NCI-H1417 (cell line): ENCODE results near the gene ALKBH7.
"Not testable (repeated sequence)": the region's sequence is repeated elsewhere in the genome, so short reads cannot be mapped to it uniquely, and the experiment has no call there.

Experiments
- DNase-seq, 3 experiments: peaks; one replicate each; lab custom pipeline; 2025; lab: John Stamatoyannopoulos, UW

The ALKBH7 gene

DNA sequence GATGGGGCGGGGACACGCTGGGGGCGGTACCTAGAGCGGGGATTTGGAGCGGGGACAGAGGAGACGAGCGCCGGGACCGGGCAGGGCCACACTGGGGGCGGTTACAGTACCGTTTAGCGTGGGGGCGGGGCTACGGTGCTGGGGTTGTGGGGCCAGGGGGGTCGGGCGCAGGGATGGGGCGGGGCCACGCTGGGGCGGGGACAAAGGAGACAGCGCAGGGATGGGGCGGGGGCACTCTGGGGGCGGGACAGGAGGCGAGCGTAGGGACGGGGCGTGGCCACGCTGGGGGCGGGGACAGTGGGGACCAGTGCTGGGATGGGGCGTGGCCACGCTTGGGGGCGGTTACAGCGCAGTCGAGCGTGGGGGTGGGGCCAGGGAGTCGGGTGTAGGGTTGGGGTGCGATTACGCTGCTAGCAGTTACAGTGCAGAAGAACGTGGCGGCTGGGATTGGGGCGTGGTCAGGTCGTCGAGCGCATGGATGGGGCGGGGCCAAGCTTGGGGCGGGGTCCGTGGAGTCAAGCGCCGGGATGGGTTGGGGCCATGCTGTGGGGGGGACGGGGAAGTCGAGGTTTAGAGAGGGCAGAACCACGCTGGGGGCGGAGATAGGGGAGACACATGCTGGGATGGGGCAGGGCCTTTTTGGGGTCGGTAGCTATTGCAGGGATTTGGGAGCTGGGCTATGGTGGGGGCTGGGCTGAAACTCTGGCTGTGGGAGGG is 660 bp downstream of the ALKBH7 start:
- peak; percentile 91 to 98 (median 95) for DNase-seq

DNA sequence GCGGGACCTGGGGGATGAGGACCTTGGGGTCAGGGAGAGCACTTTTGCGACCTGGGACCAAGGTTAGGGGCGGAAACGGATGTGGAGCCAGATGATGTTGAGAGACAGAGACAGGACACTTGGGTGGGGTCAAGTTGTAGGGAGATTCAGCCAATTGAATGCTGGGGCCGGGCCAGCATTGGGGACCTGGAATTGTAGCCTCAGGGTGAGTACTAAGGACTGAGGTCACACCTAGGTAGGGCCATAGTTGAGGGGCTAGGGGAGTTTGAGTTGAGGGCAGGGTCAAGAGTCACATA is 1.2 kb downstream of the ALKBH7 start:
- DNase-seq: no peak

DNA sequence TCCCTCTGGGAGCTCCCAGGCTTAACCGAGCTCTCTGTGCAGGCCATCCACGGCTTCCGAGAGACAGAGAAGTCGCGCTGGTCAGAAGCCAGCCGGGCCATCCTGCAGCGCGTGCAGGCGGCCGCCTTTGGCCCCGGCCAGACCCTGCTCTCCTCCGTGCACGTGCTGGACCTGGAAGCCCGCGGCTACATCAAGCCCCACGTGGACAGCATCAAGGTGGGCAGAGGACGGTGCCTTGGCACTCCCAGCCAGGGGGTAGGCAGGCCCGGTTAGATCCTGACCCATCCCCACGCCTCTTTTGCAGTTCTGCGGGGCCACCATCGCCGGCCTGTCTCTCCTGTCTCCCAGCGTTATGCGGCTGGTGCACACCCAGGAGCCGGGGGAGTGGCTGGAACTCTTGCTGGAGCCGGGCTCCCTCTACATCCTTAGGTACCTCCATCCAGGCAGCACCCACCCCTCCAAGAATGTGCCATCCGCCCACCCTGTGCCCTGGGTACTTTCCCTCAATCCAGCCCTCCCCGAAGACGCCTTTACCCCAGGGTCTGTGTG is 1.6 kb downstream of the ALKBH7 start:
- no peak for DNase-seq

DNA sequence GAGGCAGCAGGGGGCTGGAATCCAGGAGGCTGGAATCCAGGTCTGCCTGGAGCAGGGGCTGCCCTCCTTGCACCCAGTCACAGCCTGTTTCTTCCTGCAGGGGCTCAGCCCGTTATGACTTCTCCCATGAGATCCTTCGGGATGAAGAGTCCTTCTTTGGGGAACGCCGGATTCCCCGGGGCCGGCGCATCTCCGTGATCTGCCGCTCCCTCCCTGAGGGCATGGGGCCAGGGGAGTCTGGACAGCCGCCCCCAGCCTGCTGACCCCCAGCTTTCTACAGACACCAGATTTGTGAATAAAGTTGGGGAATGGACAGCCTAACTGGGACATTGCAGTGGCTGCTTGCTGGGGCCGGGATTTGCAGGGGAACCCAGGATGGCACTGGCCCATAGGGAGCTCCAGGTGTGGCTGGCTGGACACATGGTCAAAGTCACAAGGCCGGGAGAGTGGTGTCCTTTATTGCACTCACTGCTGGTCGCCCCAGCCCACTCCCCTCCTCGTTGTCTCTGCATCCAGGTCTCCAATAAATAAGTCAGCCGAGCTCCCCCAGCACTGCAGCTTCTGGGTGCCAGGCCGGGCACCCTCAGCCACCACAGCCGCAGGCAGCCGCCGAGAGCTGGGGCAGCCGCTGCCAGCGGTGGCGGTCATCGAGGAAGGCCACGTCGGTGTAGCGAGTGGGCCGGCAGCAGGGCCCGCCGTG is 2.3 kb downstream of the ALKBH7 start:
- no peak for DNase-seq

DNA sequence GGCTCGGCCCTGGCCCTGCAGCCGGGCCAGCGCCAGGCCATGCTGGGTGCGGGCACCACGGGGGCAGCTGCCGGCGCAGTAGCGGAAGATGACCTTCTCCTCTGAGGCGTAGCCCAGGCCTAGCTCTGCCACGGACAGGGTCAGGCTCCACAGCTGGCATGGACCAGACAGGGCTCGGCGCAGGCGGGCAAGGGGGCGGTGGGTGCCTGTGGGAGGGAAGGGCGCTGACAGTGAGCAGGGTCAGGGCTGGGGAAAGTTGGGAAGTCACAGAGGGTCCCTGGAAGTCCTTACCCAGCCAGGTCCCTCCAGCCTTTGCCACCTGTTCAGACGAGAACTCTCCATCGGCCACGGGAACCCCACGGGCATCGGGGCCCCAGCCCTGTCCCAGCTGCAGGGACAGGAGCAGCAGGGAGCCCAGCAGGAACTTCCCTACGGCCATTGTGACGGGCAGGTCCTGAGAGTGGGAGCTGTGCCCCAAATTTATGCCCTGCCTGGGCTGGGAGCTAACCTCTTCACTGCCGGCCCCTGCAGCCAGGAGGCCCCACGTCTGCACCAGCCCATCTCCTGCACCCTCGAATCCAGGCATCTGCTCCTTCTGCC is 2.9 kb downstream of the ALKBH7 start, which contains the start of gene PSPN:
PSPN (minus strand) TSS at position 523 of the 600 bp plus-strand sequence; CDS start at position 439, 84 bp downstream.
- no peak for DNase-seq

DNA sequence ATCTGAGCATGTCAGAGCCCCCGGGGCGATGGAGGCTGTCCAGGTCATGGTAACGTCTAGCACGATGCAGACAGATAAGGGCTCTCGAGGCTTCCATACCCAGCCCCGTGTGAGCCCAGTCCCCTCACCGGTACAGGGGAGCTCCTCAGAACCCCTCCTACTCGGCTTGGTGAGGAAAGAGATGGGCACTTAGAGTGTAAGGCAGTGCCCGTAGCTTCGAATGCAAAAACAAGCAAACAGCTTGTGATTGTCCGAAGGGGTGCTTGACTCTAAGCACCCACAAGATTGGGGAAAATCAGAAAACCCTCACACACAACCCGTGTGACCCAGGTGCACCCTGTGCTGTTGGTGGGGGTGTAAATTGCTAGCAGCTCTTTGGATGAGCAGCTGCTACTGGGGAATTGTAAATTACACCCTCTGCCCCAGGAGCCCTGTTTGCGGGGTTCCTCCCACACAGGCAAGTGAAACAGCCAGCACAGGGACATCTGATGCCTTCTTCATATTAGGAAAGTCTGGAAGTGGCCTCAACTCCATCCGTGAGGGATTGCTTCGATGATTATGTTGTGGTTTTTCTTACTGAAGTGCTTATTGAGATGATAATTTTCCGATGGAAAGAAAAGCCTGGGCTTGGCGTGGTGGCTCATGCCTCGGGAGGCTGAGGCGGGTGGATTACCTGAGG is 4.1 kb downstream of the ALKBH7 start:
- DNase-seq: no peak

DNA sequence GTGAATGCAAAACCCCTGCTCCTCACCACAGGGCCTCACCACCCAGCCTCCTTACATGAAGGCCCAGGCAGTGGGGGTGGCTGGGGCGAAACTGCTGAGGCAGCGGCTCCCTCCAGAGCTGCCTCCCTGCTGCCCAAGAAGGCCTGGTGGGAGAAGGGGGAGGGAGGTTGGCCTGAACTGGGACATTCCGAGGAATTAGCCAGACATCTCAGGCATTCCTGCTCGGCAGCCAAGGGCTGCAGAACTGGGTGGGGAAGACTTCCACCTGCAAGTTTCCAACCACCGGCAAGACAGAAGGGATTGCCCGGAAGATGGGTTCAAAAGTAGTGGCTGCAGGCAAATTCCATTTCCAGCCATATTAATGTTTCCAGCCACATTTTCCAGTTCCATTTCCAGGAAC is 5.4 kb downstream of the ALKBH7 start:
- DNase-seq: no peak

DNA sequence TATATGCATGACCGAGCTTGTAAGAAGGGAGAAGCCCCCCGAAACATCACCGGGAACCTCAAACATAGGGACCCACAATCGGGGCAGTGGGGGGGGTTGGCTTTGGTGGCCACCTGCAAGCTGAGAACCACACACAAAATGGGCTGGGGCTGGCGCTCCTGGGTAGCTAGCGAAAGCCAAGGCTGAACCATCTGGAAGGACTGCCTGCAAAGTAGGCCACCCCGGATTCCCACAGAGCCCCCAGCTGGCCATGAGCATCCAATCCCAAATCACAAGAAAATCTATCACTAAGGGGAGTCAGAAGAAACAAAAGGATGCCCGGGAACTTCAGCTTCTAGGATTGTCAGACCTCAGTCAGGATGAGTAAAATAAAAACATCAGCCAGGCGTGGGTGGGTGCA is 5.9 kb downstream of the ALKBH7 start:
- DNase-seq: no peak

DNA sequence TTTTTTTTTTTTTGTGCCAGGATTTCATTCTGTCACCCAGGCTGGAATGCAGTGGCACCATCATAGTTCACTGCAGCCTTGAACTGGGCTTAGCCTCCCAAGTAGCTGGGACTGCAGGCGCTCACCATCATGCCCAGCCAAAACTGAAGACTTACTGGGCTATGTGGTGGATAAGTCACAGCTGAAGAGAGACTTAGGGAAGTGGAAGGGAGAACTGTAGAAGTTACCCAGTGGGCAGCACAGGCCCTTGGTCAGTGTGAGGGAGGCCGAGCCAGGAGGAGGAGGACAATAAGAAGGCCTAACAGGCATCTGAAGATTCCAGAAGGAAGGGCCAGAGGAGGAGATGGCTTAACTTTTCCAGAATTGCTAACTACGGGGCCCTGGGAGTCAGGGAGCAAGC is 7.2 kb downstream of the ALKBH7 start:
- no peak for DNase-seq

DNA sequence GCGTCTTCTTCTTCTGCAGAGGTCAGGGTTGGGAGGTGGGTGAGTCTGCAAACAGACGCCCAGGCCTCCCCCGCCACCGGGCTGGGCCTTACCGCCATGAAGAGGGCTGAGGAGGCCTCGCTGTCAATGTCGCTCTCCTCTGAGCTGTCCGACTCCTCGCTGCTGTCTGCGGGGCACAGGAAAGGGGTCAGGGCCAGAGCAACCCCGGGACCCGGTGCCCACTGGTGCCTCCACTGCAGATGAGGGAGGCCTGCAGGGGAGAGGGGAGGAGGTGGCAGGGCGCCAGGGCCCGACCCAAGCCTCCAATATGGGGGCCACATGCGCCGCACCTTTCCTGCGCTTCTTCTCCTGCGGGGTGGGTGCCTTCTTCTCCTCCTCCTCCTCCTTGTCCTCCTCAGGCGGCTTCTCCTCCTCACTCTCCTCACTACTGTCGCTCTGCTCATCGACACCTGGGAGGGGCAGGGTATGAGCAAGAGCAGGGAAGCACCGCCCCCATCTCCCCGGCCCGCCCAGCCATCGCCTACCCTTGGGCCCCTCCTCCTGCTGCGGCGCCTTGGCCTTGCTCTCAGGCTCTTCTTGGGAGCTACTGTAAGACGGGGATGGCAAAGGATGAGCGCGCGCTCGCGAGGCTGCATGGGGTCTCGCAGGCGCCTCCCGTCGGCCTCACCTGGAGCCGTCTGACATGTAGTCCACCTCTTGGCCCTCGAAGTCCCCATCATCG is 8.6 kb downstream of the ALKBH7 start:
- no peak for DNase-seq

DNA sequence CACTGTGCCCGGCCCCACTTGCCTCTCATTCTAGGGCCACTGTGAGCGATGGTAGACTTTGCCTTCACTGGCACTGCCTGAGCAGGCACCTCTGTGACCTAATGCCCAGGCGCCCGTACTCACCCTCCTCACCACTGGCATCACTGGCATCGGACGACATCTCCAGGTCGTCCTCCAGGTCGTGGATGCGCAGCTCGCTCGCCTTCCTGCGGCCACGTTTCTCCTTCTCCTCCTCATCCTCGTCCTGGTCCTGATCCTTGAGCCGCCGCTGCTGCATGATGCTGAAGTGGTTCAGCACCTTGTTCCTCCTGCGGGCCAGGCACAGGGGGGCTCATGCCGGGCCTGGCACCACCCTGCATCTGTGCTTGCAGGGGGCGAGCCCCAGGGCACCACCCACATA is 10.6 kb downstream of the ALKBH7 start:
- no peak for DNase-seq

DNA sequence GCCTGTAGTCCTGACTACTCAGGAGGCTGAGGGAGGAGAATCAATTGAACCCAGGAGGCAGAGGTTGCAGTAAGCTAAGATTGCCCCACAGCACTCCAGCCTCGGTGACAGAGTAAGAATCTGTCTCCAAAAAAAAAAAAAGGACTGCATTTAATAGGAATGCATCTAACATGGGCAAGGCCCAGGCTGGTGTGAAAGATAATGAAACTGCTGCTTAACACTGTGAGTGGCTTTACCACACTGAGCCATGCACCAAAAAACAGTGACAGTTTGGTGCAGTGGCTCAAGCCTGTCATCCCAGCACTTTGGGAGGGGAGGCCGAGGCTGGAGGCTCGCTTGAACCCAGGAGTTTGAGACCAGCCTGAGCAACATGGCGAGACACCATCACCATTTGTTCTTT is 11.8 kb downstream of the ALKBH7 start:
- DNase-seq: no peak

DNA sequence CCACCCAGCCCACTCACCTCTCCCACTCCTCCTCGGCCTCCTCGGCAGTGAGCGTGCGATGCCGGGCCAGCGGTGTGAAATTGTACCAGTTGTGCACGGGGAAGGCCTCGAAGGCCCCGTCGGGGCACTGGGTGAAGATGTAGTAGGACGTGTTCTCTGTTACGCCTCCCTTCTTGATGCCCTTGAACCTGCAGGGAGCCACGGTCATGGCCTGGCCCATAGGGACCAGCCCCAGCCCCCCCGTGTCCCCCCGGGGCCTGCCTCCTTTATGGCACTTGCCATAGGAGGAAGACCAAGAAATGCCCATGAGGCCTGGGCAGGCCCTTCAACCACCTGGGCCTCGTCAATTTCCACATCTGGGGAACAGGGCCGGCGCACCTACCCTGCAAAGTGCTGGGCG is 14.8 kb downstream of the ALKBH7 start:
- DNase-seq: no peak

DNA sequence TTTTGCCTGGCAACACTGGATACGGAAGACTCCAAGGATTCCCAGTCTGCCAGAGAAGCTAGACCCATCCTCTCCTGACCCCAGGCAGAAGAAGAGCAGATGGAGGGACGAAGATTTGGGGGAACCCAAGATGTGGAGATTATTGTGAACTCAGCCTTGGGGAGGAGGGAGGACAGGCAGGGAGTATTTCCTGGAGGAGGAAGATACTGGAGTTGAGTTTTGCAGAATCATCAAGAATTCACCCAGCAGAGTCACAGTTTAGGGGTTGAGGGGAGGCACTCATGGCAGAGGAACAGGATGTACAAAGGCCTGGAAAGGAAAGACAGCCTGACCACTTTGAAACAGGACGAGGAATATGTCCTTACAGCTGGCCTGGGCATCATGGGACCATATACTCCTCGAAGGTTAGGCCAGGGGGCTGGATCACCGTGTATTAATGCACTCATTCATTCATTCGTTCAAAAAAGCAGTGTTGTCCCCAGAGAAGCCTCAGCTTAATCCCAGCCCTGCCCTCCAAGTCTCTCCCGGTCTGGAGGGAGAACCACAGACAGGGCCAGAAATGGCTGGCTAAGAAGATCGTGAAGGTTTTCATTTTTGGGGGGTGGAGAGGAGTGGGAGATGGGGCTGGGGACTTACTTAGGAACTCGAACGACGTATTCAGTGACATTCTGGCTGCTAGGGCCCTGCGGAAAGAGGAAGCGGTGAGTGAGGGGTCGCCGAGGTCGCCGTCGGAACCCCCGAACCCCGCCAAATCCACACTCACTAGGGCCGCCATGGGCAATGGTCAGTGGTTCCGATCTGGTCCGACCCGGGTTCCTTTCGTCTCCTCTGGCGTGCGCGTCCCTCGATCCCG is 19.9 kb downstream of the ALKBH7 start:
- no peak for DNase-seq

DNA sequence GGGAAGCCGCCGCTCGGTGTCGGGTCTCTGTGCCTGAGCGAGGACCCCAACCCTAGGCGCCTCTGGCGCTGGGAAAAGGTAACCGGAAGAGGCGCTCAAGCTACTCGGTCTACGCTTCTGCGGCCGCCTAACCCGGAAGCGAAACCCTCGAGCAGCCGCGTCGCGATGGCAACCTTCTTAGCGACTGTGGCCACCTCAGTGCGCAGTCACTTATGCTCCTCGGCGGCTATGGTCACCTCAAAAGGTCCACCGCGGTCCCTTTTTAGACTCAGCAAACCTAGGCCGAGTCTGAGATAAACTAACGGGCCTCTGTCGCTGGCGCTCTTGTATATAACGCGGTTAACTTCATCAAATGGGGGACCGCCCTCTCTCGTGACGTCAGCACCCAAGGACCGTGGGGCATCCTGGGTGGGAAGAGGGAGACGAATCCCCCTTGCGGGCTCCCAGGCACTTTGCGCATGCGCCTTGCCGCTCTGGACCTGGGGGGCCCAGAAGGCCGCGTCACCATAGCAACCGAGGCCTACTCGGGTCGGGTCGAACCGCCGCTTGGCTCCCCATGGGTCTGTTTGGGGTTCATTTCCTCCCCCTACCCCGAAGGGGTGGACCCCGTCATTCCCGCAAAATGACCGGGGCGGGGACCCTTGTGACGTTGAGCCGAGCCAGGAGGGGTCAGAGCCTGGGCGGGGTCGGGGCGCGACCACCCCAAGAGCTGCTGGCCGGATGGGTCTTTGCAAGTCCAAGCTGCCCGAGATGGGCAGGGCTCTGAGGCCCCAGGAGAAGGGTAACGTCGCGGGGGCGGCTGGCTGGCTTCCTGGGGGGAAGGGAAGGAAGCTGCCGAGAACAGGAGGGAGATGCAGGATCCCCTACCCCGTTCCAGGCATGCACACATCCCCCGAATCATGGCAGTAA is 20.7 kb downstream of the ALKBH7 start, which contains the start of gene GTF2F1:
GTF2F1 (minus strand) TSS at position 91 of the 909 bp plus-strand sequence. CDS start 169 bp downstream, outside the sequence.
- DNase-seq: peak; percentile 89 to 100 (median 99)

DNA sequence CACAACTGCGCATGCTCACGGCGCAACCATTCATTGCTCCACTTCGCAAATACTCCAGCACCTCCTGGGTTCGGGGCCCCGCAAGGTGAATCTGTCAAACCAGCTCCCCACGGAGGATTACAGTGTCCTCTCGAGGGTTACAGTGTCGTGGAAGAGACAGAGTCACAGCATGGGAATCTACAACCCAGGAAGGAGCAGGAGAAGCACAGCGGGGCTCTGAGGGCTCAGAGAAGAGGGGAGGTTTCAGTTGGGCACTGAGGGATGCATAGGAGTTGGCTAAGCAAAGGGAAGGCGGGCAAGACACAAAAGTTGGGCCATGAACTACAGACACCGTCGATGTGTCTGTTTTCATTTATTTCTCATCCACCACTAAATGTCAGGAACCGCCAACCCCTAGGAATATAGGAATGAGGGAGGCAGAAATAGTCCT is 21.4 kb downstream of the ALKBH7 start:
- no peak for DNase-seq

DNA sequence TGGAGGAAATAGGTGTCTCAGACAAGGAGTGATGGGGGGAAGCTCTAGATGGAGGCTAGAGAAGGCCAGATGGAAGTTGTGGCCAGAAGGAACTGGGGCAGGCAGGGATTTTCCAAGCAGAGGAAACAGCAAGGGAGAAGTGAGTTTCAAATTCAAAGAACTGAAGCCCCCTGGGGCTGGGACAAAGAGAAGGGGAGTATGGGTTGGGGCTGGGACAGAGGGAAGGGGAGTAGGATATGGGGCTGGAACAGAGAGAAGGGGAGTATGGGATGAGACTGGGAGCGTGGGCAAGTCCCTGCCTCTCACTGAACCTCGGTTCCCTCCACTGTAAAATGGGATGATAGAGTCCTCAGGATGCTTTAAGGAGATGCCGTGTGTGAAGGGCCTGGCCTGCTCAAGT is 22.2 kb downstream of the ALKBH7 start:
- no peak for DNase-seq

DNA sequence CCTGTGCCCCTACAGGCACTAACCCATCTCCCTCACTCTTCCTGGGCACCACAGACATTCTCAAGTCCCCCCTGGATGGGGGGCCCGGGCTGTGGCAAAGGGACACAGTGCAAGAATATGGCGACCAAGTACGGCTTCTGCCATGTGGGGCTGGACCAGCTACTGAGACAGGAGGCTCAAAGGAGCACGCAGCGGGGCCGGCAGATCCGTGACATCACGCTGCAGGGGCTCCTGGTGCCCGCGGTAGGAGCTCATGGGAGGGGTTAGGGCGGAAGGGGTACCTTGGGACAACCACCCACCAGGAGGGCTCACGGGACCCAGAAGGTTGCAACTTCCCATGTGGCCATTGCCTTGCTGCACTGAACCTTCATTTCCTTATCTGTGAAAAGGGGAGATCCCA is 23.7 kb downstream of the ALKBH7 start:
- no peak for DNase-seq

DNA sequence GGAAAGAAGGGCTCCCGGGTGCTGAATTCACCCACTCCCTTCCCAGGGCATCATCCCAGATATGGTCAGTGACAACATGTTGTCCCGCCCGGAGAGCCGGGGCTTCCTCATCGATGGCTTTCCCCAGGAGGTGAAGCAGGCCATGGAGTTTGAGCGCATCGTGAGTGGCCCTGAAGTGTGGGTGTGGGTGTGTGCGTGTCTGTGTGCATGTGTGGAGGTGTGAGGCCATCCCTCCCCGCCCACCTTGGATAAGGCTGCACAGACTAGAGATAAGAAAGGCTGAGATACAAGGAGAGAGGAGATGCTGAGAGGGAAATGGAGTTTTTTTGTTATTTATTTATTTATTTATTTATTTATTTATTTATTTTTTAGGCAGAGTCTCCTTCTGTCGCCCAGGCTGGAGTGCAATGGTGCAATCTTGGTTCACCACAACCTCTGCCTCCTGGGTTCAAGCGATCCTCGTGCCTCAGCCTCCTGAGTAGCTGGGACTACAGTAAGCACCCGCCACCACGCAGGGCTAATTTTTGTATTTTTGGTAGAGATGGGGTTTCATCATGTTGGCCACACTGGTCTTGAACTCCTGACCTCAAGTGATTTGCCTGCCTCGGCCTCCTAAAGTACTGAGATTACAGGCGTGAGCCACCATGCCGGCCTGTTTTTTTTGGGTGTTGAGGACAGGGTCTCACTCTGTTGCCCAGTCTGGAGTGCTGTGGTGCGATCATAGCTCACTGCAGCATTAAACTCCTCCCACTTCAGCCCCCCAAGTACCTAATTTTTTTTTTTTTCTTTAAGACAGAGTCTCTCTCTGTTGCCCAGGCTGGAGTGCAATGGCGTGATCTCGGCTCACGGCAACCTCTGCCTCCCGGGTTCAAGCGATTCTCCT is 27.7 kb downstream of the ALKBH7 start:
- DNase-seq: not testable (repeated sequence)
